ENCODE results near the gene LRP8.

DNA sequence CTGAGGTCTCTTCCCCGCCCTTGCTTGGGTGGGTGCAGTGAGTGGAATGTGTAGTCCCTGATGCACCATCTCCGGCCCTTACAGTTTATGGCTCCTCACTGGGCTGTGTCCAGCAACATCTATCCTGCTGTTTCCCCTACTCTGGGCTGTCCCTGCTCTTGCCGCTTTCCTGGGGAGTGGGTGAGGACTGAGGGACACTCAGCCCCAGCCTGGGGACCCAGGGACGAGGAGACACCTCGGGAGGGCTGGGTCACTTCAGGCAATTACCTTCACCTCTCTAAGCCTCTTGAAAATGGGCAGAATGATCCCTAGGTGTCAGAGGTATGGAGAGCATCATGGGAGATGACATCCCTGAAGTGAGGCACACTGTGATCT is 13.6 kb upstream of the LRP8 start:
- TF ChIP-seq, protein P1, sequence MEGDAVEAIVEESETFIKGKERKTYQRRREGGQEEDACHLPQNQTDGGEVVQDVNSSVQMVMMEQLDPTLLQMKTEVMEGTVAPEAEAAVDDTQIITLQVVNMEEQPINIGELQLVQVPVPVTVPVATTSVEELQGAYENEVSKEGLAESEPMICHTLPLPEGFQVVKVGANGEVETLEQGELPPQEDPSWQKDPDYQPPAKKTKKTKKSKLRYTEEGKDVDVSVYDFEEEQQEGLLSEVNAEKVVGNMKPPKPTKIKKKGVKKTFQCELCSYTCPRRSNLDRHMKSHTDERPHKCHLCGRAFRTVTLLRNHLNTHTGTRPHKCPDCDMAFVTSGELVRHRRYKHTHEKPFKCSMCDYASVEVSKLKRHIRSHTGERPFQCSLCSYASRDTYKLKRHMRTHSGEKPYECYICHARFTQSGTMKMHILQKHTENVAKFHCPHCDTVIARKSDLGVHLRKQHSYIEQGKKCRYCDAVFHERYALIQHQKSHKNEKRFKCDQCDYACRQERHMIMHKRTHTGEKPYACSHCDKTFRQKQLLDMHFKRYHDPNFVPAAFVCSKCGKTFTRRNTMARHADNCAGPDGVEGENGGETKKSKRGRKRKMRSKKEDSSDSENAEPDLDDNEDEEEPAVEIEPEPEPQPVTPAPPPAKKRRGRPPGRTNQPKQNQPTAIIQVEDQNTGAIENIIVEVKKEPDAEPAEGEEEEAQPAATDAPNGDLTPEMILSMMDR (IDR thresholded peaks at IDR 0.05; ENCODE audit: low read depth, low read length) = no peak
- TF ChIP-seq POLR2A (IDR thresholded peaks at IDR 0.05; ENCODE audit: extremely low read depth, insufficient read length) = no peak
